ENCODE data around the gene SNX3.

Gene SNX3

GRCh38 chr6:108164815-108165706 is 95.8 kb downstream of the SNX3 start:
- FAIRE-seq: no peak
- TF ChIP-seq POLR2AphosphoS5 (IDR thresholded peaks at IDR 0.05; ENCODE audit: low read depth, low read length): no peak
- no peak for TF ChIP-seq PAX5 (IDR thresholded peaks at IDR 0.05; ENCODE audit: insufficient read depth, low read length, severe bottlenecking)
- TF ChIP-seq TAF1 (IDR thresholded peaks at IDR 0.05; ENCODE audit: low read depth, low read length): no peak
- TF ChIP-seq SPI1 (IDR thresholded peaks at IDR 0.05; ENCODE audit: low read depth, low read length): no peak
- no peak for TF ChIP-seq POLR2A (IDR thresholded peaks at IDR 0.05; ENCODE audit: low read depth, low read length)
- TF ChIP-seq POU2F2 (IDR thresholded peaks at IDR 0.05; ENCODE audit: low read depth, low read length): no peak

DNA sequence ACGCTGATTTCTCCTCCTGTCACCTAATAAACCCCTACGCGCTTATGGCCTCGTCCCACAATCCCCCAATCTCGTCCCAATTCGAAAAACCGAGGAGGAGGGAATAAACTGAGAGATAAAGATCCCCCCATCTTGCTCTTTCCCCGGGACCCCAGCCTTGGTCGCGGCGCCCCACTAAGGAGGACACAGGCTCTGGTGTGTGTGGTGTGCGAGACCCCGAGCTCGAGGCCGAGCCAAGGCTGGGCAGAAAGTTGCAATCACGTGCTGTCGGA is 96.4 kb downstream of the SNX3 start:
- FAIRE-seq: no peak
- no peak for DNase-seq (ENCODE audit: insufficient read length, low spot score)
- TF ChIP-seq POLR2A (IDR thresholded peaks at IDR 0.05; ENCODE audit: low read depth, low read length) (no peak), PAX5 (IDR thresholded peaks at IDR 0.05; ENCODE audit: insufficient read depth, low read length, severe bottlenecking) (no peak), SPI1 (IDR thresholded peaks at IDR 0.05; ENCODE audit: low read depth, low read length) (no peak), TAF1 (IDR thresholded peaks at IDR 0.05; ENCODE audit: low read depth, low read length) (no peak), POLR2AphosphoS5 (IDR thresholded peaks at IDR 0.05; ENCODE audit: low read depth, low read length) (no peak), POU2F2 (IDR thresholded peaks at IDR 0.05; ENCODE audit: low read depth, low read length) (no peak)

More at GRCh38 chr6:108164815-108165706, 95.8 kb downstream of the SNX3 start:
- DNase-seq (ENCODE audit: insufficient read length, low spot score): no peak

DNA sequence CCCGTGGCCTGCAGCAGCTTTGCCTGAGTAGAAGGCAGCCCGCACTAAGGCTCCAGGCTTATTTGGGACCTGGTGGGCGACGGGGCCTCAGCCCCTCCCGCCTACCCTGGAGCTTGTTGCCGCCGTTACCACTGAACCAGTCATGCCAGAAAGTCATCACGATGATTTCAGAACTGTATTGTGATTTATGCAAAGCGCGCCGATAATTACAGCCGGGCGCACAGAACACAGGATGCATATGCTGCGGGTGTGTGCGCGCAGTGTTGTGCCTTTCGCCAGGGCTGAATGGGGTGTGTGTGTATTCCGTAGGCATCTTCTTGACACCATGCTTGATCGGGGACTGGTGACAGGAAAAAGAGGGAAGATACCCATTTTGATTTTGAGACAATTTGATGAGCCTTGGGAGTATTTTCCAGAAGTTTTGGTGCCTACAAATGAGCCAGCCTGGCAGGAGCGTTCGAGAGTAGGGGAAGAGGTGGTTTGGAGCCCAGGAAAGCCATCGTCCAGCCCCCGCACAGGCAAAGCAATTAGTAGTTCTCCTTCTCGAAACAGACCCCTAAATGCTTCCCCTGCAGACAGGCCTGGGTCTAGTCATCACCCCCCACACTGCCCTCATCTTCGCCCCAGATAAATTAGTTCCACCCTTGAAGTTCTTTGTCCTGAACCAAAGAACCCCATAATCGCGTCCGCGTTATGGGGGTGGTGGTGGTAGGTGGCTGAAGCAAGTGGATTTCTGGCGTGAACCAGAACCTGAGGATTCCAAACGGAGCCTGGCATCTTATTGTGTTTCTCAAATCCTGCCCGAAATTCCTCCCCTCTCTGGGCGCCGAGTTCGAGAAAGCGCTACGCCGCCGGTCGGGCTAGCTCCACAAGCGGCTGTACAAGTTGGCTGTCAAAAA is 96.9 kb downstream of the SNX3 start:
- TF ChIP-seq PAX5 (IDR thresholded peaks at IDR 0.05; ENCODE audit: insufficient read depth, low read length, severe bottlenecking): no peak
- no peak for TF ChIP-seq TAF1 (IDR thresholded peaks at IDR 0.05; ENCODE audit: low read depth, low read length)
- no peak for TF ChIP-seq SPI1 (IDR thresholded peaks at IDR 0.05; ENCODE audit: low read depth, low read length)
- no peak for TF ChIP-seq POU2F2 (IDR thresholded peaks at IDR 0.05; ENCODE audit: low read depth, low read length)
- TF ChIP-seq POLR2AphosphoS5 (IDR thresholded peaks at IDR 0.05; ENCODE audit: low read depth, low read length): no peak
- TF ChIP-seq POLR2A (IDR thresholded peaks at IDR 0.05; ENCODE audit: low read depth, low read length): no peak
- FAIRE-seq: peak; percentile 33
- no peak for DNase-seq (ENCODE audit: insufficient read length, low spot score)

DNA sequence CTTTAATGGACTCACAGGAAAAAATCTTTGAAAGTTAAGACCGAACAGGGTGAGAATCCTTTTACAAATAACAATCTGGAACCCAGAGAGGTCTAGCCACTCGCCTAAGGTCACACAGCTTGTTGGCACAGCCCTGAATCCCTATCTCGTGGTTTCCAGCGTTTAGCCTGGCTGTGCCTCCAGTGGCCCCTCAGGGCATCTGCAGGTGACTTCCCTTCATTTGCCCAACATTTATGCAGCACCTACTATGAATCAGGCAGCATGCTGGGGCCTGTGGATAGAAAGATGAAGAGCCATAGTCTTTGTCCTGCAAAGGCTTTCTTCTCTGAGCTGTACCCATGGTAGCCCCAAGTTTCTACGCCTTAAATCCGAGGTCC is 97.6 kb downstream of the SNX3 start:
- DNase-seq (ENCODE audit: insufficient read length, low spot score) (no peak), FAIRE-seq (no peak)
- TF ChIP-seq SPI1 (IDR thresholded peaks at IDR 0.05; ENCODE audit: low read depth, low read length) (no peak), POU2F2 (IDR thresholded peaks at IDR 0.05; ENCODE audit: low read depth, low read length) (no peak), TAF1 (IDR thresholded peaks at IDR 0.05; ENCODE audit: low read depth, low read length) (no peak), POLR2AphosphoS5 (IDR thresholded peaks at IDR 0.05; ENCODE audit: low read depth, low read length) (no peak), PAX5 (IDR thresholded peaks at IDR 0.05; ENCODE audit: insufficient read depth, low read length, severe bottlenecking) (no peak), POLR2A (IDR thresholded peaks at IDR 0.05; ENCODE audit: low read depth, low read length) (no peak)

- no peak for DNase-seq (ENCODE audit: insufficient read length, low spot score)
- FAIRE-seq: no peak
- no peak for TF ChIP-seq PAX5 (IDR thresholded peaks at IDR 0.05; ENCODE audit: insufficient read depth, low read length, severe bottlenecking)
- TF ChIP-seq TAF1 (IDR thresholded peaks at IDR 0.05; ENCODE audit: low read depth, low read length): no peak
- no peak for TF ChIP-seq POLR2A (IDR thresholded peaks at IDR 0.05; ENCODE audit: low read depth, low read length)
- no peak for TF ChIP-seq SPI1 (IDR thresholded peaks at IDR 0.05; ENCODE audit: low read depth, low read length)
- TF ChIP-seq POLR2AphosphoS5 (IDR thresholded peaks at IDR 0.05; ENCODE audit: low read depth, low read length): no peak
- TF ChIP-seq POU2F2 (IDR thresholded peaks at IDR 0.05; ENCODE audit: low read depth, low read length): no peak
Observed at GRCh38 chr6:108161724-108162282, 99.0 kb downstream of the SNX3 start.

All from GM12891 (cell line).